ENCODE measurements around the gene LRRC8D. TPM values are rescaled to one million over a fixed set of nuclear protein-coding genes. Genes with fewer than 3 reads are reported as not detected.
"Not testable (repeated sequence)": the region's sequence is repeated elsewhere in the genome, so short reads cannot be mapped to it uniquely, and the experiment has no call there.

LRRC8D gene
- total RNA-seq, 4 donors from 2014 or later: 28.9 to 113 (median 58.8) TPM

DNA sequence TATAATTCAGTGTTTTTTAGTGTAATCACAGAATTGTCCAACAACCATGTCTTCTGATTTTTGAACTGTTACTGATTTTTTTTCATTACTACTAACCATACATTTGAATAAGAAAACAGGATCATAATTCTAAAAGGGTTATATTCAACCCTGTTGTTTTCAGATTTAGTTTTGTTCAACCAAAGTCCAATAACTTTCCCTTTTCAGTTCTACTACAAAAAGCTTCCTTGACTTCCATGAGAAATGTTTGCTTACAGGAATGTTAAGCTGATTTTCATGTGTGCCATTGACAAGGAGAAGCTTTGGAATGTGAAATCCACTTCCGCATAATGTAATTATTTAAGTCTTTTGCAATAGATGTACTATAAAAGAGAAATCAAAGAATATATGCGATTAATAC lies 102.1 kb downstream of the LRRC8D start:
- Histone ChIP-seq H3K4me1 (no peaks in the 10 kb centered on the region), H3K27me3 (no peaks in the 10 kb centered on the region), H3K36me3 (no peaks in the 10 kb centered on the region), H3K27ac (no peak overlapping the region), H3K4me3 (no peak overlapping the region), H3K9me3 (no peaks in the 10 kb centered on the region)
- DNase-seq: no peak
- no peak for TF ChIP-seq POLR2A (IDR thresholded peaks at IDR 0.05)

DNA sequence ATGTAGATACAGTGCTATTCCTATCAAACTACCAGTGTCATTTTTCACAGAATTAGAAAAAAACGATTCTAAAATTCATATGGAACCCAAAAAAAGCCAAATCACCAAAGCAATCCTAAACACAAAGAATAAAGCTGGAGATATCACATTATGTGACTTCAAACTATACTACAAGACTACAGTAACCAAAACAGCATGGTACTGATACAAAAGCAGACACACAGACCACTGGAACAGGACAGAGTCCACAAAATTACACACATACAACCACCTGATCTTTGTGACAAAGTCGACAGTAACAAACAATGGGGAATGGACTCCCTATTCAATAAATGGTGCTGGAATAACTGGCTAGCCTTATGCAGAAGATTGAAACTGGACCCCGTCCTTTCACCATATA lies 102.7 kb downstream of the LRRC8D start:
- TF ChIP-seq POLR2A (IDR thresholded peaks at IDR 0.05): no peak
- TF ChIP-seq, protein P1, sequence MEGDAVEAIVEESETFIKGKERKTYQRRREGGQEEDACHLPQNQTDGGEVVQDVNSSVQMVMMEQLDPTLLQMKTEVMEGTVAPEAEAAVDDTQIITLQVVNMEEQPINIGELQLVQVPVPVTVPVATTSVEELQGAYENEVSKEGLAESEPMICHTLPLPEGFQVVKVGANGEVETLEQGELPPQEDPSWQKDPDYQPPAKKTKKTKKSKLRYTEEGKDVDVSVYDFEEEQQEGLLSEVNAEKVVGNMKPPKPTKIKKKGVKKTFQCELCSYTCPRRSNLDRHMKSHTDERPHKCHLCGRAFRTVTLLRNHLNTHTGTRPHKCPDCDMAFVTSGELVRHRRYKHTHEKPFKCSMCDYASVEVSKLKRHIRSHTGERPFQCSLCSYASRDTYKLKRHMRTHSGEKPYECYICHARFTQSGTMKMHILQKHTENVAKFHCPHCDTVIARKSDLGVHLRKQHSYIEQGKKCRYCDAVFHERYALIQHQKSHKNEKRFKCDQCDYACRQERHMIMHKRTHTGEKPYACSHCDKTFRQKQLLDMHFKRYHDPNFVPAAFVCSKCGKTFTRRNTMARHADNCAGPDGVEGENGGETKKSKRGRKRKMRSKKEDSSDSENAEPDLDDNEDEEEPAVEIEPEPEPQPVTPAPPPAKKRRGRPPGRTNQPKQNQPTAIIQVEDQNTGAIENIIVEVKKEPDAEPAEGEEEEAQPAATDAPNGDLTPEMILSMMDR (IDR thresholded peaks at IDR 0.05): no peak
- H3K27me3 ChIP-seq: no peaks in the 10 kb centered on the region
- no peak overlapping the region for H3K4me3 ChIP-seq
- no peaks in the 10 kb centered on the region for H3K4me1 ChIP-seq
- DNase-seq: no peak
- H3K27ac ChIP-seq: no peak overlapping the region
- no peaks in the 10 kb centered on the region for H3K36me3 ChIP-seq
- no peaks in the 10 kb centered on the region for H3K9me3 ChIP-seq

DNA sequence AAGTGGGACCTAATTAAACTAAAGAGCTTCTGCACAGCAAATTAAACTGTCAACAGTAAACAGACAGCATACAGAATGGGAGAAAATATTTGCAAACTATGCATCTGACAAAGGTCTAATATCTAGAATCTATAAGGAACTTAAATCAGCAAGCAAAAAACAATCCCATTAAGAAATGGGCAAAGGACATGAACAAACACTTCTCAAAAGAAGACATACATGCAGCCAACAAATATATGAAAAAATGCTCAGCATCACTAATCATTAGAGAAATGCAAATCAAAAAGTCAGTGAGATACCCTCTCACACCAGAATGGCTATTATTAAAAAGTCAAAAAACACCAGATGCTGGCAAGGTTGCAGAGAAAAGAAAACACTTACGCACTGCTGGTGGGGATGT lies 103.2 kb downstream of the LRRC8D start:
- H3K4me3 ChIP-seq, H3K27me3 ChIP-seq, H3K4me1 ChIP-seq, DNase-seq, H3K9me3 ChIP-seq, H3K36me3 ChIP-seq, H3K27ac ChIP-seq: not testable (repeated sequence)

DNA sequence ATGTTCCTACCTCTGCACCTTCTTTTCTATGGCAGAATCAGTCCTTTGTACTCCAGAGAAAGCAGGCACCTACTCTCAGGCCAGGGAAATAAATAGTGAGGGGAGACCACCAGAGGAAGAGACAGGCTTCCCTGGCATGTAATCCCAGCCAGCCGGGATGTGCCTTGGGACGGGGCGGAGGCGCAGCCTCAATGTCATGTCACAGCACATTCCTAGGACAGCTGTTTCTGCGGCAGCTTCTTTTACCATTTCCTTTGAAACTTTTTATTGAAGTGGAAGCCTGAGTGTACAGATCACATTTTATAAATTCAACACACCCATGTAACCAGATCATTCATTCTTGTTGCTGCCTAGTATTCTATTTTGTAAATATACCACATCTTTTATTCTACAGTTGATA lies 106.2 kb downstream of the LRRC8D start:
- Histone ChIP-seq H3K4me1 (no peaks in the 10 kb centered on the region), H3K27me3 (no peaks in the 10 kb centered on the region), H3K27ac (no peak overlapping the region), H3K9me3 (no peaks in the 10 kb centered on the region), H3K36me3 (no peaks in the 10 kb centered on the region), H3K4me3 (no peak overlapping the region)
- TF ChIP-seq POLR2A (IDR thresholded peaks at IDR 0.05): no peak
- TF ChIP-seq, protein P1 (IDR thresholded peaks at IDR 0.05): no peak
- no peak for DNase-seq

DNA sequence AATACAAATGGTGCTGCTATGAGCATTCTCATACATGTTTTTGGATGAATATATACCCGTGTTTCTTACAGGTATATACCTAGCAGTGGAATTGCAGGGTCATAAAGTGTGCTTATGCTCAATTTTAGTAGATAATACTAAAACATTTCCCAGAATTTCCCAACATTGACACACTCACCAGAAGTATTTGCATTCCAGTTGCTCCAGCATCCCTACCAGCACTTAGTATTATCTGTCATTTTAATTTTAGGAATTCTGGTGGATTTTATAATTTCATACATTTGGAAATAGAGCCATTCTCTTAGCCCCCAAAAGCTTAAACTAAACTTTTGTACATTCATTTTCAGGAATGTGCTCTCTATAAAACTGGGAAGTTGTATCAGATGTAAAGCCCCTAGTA lies 106.6 kb downstream of the LRRC8D start:
- Histone ChIP-seq H3K27me3 (no peaks in the 10 kb centered on the region), H3K27ac (no peak overlapping the region), H3K9me3 (no peaks in the 10 kb centered on the region), H3K4me1 (no peaks in the 10 kb centered on the region), H3K36me3 (no peaks in the 10 kb centered on the region), H3K4me3 (no peak overlapping the region)
- no peak for TF ChIP-seq POLR2A (IDR thresholded peaks at IDR 0.05)
- TF ChIP-seq, protein P1 (IDR thresholded peaks at IDR 0.05): no peak
- DNase-seq: no peak

DNA sequence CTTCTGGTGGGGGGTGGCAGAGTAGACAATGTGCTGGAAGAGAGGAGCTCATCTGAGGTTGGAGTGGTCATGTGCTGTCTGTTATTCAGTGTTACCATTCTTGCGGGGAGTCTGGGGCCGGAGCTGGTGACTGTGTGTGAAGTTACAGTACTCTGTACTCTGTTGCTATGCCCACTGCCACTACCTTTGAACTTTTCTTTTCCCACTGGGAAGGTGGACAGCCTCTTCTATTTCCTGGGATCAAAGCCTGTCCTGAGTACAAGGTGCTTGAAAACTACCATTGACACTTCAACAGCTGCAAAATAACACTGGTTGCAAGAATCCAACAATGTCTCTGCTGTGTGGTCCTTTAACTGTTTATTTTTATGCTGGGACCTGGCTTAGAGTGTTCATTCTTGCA lies 107.7 kb downstream of the LRRC8D start:
- TF ChIP-seq, protein P1 (IDR thresholded peaks at IDR 0.05): no peak
- no peak for TF ChIP-seq POLR2A (IDR thresholded peaks at IDR 0.05)
- Histone ChIP-seq H3K27ac (no peak overlapping the region), H3K4me3 (no peak overlapping the region), H3K36me3 (peaks cover 0 to 9% (median 0%) of the 10 kb centered on the region in 3 donors), H3K27me3 (no peaks in the 10 kb centered on the region), H3K9me3 (no peaks in the 10 kb centered on the region), H3K4me1 (no peaks in the 10 kb centered on the region)
- no peak for DNase-seq

DNA sequence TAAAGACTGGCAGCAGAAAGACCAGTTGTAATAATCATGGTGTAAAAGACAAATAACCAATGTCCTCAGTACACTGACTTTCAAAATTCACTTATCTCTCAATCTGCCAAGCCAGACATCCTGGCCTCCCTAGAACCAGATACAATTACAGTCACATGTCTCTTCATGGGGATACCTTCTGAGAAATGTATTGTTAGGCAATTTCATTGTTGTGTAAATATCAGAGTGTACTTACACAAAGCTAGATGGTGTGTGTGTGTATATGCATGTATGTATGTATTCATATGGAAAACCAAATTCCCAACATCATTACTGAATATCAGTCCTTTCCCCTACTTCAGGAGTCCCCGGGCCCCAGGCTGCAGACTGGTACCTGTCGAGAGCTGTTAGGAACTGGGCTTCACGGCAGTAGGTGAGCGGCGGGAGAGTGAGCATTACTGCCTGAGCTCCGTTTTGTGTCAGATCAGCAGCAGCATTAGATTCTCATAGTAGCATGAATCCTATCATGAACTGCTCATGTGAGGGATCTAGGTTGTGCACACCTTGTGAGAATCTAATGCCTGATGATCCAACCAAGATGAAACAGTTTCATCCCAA lies 108.7 kb downstream of the LRRC8D start:
- no peak for DNase-seq
- Histone ChIP-seq H3K27ac (no peak overlapping the region), H3K4me3 (no peak overlapping the region), H3K27me3 (no peaks in the 10 kb centered on the region), H3K4me1 (no peaks in the 10 kb centered on the region), H3K36me3 (peaks cover 0 to 18% (median 0%) of the 10 kb centered on the region in 3 donors), H3K9me3 (no peaks in the 10 kb centered on the region)
- TF ChIP-seq, protein P1 (IDR thresholded peaks at IDR 0.05): no peak
